GM12872 (cell line): ENCODE results near the gene SLIT3.

Experiments used
- TF ChIP-seq, protein P1 (sequence below): IDR thresholded peaks from 3 replicates; pipeline ENCODE4 v1.5.1; 2011; ENCODE audit warnings: low read depth, mild to moderate bottlenecking, low read length, moderate library complexity; ENCODE audit not compliant: insufficient read depth

SLIT3 gene

DNA sequence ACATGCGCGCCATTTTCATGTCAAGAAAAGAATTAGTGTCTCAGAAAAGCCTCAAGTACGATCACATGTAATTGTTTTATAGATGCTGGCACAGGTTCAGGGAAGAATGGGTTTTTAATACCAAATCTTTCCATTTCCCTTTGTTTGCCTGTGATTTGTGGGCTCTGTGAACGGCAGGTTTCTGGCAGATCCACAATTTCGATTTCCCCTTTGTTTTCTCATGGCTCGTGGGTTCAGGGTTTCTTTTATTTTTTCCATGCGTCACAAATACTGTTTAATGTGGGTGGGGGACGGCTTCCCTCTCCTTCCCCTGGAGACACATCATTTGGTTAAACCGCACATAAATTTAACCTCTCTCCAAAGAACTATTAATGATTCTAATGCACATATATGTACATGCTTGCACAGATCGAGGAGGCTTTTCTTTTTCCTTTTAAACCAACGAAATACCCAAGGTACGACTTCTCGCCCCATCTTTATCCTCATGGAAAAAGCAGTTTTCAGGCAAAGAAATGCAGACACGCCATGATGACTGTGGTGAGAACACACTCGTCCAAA lies 195.9 kb downstream of the SLIT3 start:
- TF ChIP-seq, protein P1, sequence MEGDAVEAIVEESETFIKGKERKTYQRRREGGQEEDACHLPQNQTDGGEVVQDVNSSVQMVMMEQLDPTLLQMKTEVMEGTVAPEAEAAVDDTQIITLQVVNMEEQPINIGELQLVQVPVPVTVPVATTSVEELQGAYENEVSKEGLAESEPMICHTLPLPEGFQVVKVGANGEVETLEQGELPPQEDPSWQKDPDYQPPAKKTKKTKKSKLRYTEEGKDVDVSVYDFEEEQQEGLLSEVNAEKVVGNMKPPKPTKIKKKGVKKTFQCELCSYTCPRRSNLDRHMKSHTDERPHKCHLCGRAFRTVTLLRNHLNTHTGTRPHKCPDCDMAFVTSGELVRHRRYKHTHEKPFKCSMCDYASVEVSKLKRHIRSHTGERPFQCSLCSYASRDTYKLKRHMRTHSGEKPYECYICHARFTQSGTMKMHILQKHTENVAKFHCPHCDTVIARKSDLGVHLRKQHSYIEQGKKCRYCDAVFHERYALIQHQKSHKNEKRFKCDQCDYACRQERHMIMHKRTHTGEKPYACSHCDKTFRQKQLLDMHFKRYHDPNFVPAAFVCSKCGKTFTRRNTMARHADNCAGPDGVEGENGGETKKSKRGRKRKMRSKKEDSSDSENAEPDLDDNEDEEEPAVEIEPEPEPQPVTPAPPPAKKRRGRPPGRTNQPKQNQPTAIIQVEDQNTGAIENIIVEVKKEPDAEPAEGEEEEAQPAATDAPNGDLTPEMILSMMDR: no peak

DNA sequence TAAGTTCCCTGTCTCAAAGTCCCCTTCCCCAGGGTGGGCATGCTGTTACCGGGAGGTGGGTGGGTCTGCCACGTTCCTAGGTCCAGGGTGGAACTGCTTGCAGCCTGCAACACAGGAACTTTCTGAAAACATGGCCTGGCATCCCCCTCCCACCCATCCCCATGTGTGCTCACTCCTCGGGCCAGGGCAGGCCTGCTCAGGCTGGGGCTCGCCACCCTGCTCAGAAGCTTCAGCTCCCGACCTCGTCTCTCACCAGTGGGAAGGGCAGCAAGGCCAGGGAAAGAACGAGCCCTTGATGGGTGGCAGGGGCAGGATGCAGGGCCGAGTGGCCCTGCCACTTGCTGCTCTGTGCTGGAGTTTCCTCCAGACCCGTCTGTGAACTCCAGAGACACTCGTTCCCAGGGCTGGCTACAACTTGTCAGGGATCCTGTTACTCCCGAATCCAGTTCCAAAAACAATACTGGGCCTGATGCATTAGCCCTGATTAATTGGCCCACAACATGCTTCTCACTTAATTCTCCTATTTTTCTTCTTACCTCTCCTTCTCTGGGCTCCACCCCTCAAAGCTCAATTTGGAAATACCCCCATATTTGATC lies 197.3 kb downstream of the SLIT3 start:
- TF ChIP-seq, protein P1: no peak

DNA sequence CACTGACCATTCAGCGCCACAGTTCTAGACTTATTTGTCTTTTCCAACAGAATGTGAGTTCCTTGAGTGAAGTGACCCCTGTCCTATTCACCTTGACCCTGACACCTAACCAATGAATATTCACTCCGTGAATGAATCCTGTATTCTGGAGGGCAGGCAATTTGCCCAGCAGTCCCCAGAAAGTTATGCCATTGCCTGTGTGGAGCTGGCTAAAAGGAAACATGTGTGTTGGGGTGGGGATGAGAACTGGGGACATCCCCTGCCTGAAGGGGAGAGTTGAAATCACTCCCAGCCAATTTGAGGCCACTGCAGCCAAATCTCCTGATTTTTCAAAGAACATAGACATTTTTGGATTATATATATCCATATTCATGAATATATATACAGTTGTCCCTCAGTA lies 199.0 kb downstream of the SLIT3 start:
- TF ChIP-seq, protein P1: no peak

DNA sequence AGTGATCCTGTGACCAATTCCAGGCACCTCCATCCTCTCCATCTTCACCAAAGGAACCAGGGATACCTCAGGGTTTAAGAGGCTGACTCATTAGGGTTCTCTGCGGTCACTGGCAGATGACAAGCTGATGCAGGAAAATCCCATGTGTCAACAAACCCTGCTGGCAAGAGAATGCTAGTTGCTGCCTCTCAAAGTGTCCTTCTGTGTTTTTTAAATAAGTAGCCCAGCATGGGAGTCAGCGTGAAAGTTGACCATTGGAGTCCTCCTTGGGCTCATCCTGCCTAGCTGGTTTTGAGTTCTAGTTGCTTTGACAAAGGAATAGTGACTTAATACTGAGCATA lies 200.2 kb downstream of the SLIT3 start:
- TF ChIP-seq, protein P1: no peak

DNA sequence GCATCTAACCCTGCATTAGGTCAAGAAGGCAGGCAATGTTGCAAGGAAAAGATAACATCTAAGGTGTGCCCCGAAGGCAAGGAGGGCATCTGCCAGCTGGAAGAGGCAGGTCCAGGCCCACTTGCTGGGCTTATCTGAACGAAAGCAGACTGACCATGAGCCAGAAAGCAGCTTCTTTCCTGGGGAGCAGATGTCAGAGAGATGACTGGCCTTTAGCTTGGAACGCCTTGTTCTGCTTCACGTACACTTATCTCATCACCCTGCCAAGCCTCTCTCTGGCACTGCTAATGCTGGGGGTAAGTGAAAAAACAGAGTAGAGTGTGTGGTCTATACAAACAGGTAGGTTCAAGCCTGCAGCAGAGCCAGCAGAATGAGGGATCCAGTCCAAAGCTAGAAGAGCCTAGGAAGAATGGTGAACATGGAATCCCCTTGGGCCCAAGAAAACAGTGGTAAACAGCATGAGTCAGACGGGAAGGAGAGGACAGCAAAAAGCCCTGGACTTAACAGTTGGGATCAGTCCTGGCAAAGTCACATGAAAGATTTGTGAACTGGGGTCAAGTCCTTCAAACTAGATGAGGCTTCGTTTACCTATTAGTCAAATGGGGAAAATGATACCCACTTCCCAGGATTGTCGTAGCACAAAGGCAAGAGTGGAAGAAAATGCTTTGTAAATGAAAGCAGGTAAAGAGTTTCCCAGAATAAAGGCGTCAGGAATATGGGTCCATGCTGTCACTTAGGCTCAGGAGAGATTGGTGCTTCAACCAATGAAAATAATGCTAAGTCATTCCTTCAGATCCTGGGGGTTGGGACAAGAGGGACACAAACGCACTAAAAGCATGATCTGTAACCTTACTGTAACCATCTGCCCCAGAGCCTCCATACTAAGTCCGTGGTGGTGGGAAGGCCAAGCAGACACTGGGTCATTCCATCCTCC lies 200.9 kb downstream of the SLIT3 start:
- TF ChIP-seq, protein P1: no peak

DNA sequence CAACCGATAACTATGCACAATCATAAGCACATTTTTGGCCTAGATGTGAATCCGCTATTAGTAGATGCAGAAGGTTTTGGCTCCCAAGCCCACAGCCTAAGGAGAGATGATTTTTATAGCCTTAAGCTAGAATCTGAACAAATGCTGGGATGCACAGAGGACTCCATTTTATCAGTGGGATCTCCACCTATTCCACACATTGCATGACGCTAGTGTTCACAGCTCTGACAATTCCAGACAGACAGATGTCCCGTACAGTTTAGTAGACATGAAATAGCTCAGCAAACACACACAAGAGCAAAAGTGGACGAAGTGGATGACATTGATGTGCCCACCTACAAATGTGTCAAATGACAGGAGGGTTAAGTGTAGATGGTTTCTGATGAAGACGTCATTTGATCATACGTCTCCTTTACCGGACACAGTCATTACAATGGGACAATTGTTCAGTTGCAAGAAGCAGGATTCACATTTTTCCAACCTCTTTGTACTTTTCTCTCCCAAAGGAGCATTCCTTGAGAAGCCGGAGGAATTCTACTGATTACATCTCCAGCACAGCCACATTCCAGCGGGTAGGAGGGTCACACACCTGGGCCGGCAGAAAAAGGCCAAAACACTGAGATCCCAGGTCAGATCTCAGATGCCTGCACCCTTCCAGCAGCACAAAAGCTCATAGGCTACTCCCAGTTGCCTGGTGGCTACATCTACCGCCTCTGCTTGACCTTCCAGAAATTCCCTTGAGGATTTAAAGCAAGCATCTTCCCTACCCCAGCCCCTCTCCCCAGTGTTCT lies 202.4 kb downstream of the SLIT3 start:
- TF ChIP-seq, protein P1: no peak
